NCI-H748 (cell line): Measurements from ENCODE around the gene MFSD6.
"Not testable (repeated sequence)": the region's sequence is repeated elsewhere in the genome, so short reads cannot be mapped to it uniquely, and the experiment has no call there.

Source experiments
- DNase-seq: peaks from one replicate; lab custom pipeline; 2025; ENCODE audit not compliant: unreplicated experiment; lab: John Stamatoyannopoulos, UW

MFSD6 gene

GRCh38 chr2:190494600-190495227 is 86.6 kb downstream of the MFSD6 start:
- not testable (repeated sequence) for DNase-seq

DNA sequence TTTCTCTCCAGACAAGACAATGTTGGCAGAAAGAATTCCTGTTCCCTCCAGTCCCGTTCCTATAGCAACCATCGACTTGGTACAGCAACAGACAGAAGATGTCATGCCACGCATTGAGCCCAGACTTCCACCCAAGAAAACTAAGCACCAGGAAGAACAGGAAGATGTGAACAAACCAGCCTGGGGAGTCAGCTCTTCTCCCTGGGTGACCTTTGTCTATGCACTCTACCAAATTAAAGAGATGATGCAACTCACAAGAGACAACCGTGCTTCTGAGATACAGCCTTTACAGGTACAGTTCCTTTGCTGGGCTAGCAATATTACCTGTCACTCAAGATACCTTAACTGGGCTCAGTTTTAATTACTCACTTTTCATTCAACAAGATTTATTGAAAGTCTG is 89.3 kb downstream of the MFSD6 start:
- DNase-seq, result peak; percentile 44

- DNase-seq, result no peak
These were observed 91.1 kb downstream of the MFSD6 start for GRCh38 chr2:190499273-190499672.

GRCh38 chr2:190500054-190500502 is 91.9 kb downstream of the MFSD6 start:
- DNase-seq, result no peak

- no peak for DNase-seq
These were observed 93.1 kb downstream of the MFSD6 start for GRCh38 chr2:190501231-190501630.

DNA sequence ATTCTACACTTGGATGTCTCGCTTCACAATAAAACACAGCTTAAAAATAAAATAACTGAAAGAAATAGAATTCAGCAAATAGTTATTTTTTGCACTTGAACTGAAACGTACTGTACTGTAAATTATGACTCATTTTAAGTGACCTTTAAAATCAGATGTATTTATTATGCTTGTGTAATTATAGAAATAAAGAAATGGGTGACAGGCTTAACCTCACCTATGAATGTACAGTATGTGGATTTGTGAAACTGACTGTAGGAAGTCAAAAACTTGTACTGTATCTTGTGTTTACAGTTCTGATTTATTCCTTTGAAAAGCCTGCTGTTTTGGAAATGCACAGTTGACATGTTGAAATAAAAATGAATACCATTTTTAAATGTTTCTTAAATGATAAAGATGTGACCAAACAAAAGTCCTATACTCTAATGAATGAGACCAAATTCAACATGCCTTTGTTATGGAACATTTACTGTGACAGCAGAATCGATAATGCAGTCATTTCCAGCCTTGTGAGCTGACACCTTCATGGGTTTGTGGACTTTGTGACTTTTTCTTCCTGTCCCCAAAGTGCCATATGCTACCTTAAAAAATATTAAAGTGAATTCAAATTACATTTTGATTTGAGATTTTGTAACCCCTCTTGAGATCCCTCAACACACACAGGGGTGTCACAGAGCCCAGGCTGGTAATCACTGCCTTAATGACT is 93.7 kb downstream of the MFSD6 start:
- DNase-seq, result no peak

DNA sequence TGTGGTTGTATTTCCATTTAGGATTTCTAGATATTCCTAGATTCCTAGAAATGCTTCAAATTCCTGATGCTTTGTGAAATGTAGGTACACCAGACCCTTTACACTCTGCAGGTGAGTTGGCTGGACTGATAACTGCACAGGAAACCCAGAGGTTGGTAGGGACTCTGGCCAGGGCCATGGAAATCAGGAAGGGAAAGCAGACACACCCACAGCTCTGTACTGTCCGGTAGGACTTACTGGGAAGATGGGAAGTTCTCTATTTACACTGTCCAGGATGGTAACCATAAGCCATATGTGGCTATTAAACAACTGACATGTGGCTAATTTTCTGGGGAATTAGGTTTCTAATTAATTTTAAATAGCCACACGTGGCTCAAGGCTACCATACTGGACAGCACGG is 94.9 kb downstream of the MFSD6 start:
- no peak for DNase-seq

- DNase-seq, result no peak
These were observed 96.8 kb downstream of the MFSD6 start for GRCh38 chr2:190504912-190505311.

DNA sequence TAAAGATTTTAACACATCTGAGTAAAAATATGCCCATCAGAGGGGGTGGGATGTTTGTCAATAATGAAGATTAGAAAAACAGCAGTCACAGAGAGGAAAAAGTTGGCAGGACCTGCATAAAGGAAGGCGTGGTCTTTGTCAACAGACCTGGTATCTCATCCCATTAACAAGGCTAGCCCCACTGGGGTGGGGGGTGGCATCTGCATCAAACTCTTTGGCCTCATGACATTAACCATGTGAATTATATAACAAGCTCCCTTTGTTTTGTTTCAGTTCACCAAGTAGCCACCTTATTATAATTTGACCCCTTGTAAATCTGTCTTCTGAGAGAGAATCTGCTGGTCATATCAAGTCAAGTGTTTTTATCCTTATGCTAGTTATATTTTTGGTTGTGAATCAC is 97.5 kb downstream of the MFSD6 start:
- DNase-seq, result peak; percentile 95

DNA sequence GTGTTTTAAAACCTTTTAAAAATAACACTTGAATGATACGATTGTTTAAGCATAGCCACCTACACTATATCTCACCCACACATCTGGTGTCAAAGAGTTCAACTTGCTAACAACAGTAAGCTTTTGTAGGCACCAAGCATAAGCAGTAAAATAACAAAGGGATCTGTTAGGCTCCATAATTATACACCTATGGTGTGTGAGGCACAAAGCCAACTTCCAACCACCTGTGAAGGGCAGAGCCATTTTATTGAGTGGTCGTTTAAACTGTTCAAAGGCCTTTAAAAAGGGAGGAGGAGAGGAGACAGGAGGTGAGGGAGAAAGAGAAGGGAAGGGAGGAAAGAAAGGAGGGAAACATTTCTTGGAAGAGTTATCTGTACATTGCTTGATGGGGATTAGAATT is 98.5 kb downstream of the MFSD6 start:
- DNase-seq, result peak; percentile 99

GRCh38 chr2:190507135-190507534 is 99.0 kb downstream of the MFSD6 start:
- peak; percentile 96 for DNase-seq

- not testable (repeated sequence) for DNase-seq
These were observed 101.7 kb downstream of the MFSD6 start for GRCh38 chr2:190509895-190510294.

- peak; percentile 83 for DNase-seq
These were observed 102.9 kb downstream of the MFSD6 start for GRCh38 chr2:190511104-190511503.

- no peak for DNase-seq
These were observed 104.5 kb downstream of the MFSD6 start for GRCh38 chr2:190512539-190513095.

GRCh38 chr2:190513877-190514276 is 105.7 kb downstream of the MFSD6 start:
- DNase-seq, result no peak

DNA sequence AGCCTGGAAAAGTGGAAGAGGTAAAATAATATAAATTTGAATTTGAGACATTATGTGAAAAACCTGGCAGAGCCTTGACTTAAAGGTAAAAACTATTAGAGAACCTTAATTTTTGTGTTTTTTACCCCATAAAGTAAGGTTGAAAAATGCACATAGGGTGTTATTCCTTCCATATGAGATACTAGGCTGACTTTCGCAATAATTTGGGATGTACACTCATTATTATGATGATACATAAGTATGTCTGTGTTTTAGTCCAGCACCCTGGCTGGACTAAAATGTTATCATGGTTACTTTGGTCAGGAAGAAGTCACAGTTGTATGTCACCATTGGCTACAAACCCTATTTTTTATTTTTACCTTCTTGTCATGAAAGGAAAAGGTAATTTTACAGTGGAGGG is 106.5 kb downstream of the MFSD6 start:
- DNase-seq, result no peak

DNA sequence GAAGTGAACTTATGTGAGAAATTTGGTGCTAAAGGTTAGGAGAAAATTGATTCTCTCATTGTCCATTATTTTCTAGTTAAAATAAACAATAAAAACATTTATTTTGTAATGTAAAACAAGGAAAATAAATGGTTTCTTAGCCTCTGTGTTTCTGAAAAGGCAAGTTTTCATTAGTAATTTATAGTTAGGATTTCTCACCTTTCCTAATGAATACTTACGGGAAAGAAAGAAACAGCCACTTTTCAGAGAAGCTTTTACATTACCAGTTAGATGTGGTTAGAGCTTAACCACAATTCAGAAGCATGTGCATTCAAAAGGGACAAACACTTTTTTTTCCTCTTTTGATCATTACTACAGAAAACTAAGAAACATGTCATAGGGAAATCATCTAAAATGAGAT is 107.5 kb downstream of the MFSD6 start:
- no peak for DNase-seq

DNA sequence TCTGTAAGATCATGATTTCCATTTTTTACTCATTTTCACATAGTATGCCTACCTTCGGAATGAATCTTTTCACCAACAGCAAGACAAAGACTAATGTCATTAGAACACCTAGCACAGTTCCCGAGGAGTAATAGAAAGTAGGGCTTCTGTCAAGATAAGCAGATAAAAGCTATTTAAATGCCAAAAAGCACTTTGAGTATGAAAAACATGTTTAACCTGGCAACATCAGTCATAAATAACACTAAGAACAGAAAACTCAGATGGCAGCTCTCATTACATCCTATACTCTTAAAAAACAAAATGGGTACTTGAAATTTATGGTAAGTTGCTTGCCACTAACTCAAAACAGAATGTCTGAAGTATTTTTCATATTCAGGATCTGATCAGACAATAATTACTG is 109.3 kb downstream of the MFSD6 start:
- DNase-seq, result no peak

- DNase-seq, result no peak
These were observed 112.0 kb downstream of the MFSD6 start for GRCh38 chr2:190519975-190520767.

- DNase-seq, result no peak
These were observed 116.8 kb downstream of the MFSD6 start for GRCh38 chr2:190524928-190525327.

DNA sequence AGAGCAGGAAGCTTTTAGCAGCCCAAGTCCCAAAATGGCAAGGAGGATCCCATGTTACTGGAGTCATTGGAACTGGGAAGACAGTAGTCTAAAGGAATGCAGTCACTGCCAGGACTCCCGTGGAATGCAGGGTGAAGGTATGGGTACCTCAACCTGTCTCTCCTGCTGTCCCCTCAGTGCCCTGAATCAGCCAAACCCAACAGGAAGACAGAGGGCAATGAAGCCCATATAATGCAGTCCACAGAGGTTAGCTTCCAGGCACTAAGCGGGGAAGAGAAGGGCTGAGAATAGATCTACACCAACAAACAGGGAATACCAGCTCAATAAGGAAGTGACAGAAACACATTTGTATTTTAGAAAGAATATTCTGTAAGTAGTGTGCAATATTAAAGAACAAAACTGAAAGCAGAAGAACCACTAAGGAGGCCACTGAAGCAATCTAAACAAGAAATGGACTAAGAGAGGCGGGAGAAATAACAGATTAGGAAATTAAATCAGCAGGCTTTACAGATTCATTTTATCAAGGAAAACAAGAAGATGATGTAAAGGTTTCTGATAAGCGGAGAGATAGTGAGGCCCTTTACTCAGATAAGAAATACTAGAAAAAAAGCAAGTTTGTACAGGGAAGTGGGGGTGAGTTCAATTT is 118.1 kb downstream of the MFSD6 start:
- DNase-seq, result no peak
